K562 (cell line): Measurements from ENCODE around the gene NOSTRIN. TPM values are rescaled to one million over a fixed set of nuclear protein-coding genes. Genes with fewer than 3 reads are reported as not detected.

Experiments used
- BHLHE40 ChIP-seq: IDR thresholded peaks from 2 replicates; pipeline ENCODE4 v1.6.1; 2011; ENCODE audit warnings: low read length, improper control_type of control experiment
- BRD9 ChIP-seq: fragments of 450-650 bp; IDR thresholded peaks from 2 replicates; pipeline ENCODE4 v1.6.1; 2018; ENCODE audit warnings: low read depth; ENCODE audit not compliant: partially characterized antibody
- CBX3 ChIP-seq, 2 experiments: IDR thresholded peaks; 1 replicate in 1 of 2; 2 replicates in 1 of 2; pipeline ENCODE4 v1.6.1; 2012; ENCODE audit warnings: inconsistent platforms in 2 of 2, low read length in 2 of 2, borderline replicate concordance in 1 of 2, control low read depth in 1 of 2
- CREM ChIP-seq: IDR thresholded peaks from 2 replicates; pipeline ENCODE4 v1.6.1; 2014; ENCODE audit warnings: antibody characterized with exemption, low read depth
- ELF2 ChIP-seq: fragments of 250-450 bp; sonication (Bioruptor Pico); IDR thresholded peaks from 2 replicates; pipeline ENCODE4 v1.5.0; 2021; ENCODE audit warnings: mild to moderate bottlenecking
- HDAC2 ChIP-seq: fragments of 450-650 bp; IDR thresholded peaks from 2 replicates; pipeline ENCODE4 v1.6.1; 2016; ENCODE audit warnings: mild to moderate bottlenecking
- MAFF ChIP-seq: IDR thresholded peaks from 2 replicates; pipeline ENCODE4 v1.6.1; 2012; ENCODE audit warnings: low read length, improper control_type of control experiment
- MECOM ChIP-seq: fragments of 250-450 bp; sonication (Bioruptor Pico); IDR thresholded peaks from 2 replicates; pipeline ENCODE4 v1.8.0; 2022; ENCODE audit warnings: inconsistent platforms
- SOX6 ChIP-seq: fragments of 450-650 bp; IDR thresholded peaks from 2 replicates; pipeline ENCODE4 v1.6.1; 2014; ENCODE audit warnings: mild to moderate bottlenecking
- TEAD1 ChIP-seq, 2 experiments: fragments of 450-650 bp in 1 of 2; sonication (generic) in 1 of 2; formaldehyde crosslinking; IDR thresholded peaks; 2 replicates each; pipeline versions ENCODE4 v1.4.0 to v1.8.0; 2020 to 2022; ENCODE audit warnings: mild to moderate bottlenecking in 2 of 2, missing genetic modification reagents in 1 of 2
- TOE1 ChIP-seq, 2 experiments: fragments of 450-650 bp in 1 of 2; sonication (generic) in 1 of 2; formaldehyde crosslinking in 1 of 2; IDR thresholded peaks; 2 replicates each; pipeline versions ENCODE4 v1.7.1 to v1.8.0; 2016 to 2022; ENCODE audit warnings: borderline replicate concordance in 2 of 2, mild to moderate bottlenecking in 2 of 2, antibody characterized with exemption in 1 of 2, inconsistent platforms in 1 of 2, low read depth in 1 of 2, missing genetic modification reagents in 1 of 2, moderate library complexity in 1 of 2
- TRIM28 ChIP-seq: fragments of 450-650 bp; IDR thresholded peaks from 2 replicates; pipeline ENCODE4 v1.6.1; 2017
- ZNF24 ChIP-seq: fragments of 450-650 bp; IDR thresholded peaks from 2 replicates; pipeline ENCODE4 v1.6.1; 2016
- polyA plus RNA-seq, 8 experiments: library from polyadenylated mRNA; depleted of rRNA in 4 of 8; stranded (reverse) in 5 of 8; unstranded in 3 of 8; fragments of >200 nt; fragmentation: Nextera tagmentation in 2 of 8; fragmentation: Illumina TruSeq in 1 of 8; extraction: Ambion mirVana in 2 of 8; extraction: Trizol in 1 of 8; gene quantifications; 2 replicates each; pipeline versions ENCODE4 v1.2.1 to v1.2.3, GENCODE V29; 2011 to 2014; ENCODE audit warnings: inconsistent platforms in 1 of 8, missing spikeins in 1 of 8
- total RNA-seq, 7 experiments: library from RNA; depleted of rRNA in 6 of 7; stranded (reverse); fragments of >200 nt in 6 of 7; fragmentation: Illumina TruSeq in 2 of 7; extraction: Trizol in 2 of 7; gene quantifications; 2 replicates each; pipeline versions ENCODE4 v1.2.1 to v1.2.3, GENCODE V29; 2011 to 2021; ENCODE audit warnings: low replicate concordance in 1 of 7
- TF ChIP-seq, protein P1 (sequence below): sonication (generic); IDR thresholded peaks from 2 replicates; pipeline ENCODE4 v1.6.1; 2016
- TF ChIP-seq, protein P2 (sequence below), 3 experiments: fragments of 200-800 bp in 1 of 3; sonication (Bioruptor generic) in 1 of 3; sonication (generic) in 1 of 3; formaldehyde crosslinking in 1 of 3; IDR thresholded peaks; 2 replicates each; pipeline versions ENCODE4 v1.6.1 to v1.8.0; 2016 to 2022; ENCODE audit warnings: mild to moderate bottlenecking in 2 of 3, missing compliant biosample characterization in 2 of 3, missing genetic modification characterization in 2 of 3, missing genetic modification reagents in 1 of 3
- TF ChIP-seq, protein P3 (sequence below): sonication (generic); formaldehyde crosslinking; IDR thresholded peaks from 2 replicates; pipeline ENCODE4 v1.8.0; 2022; ENCODE audit warnings: missing genetic modification reagents, mild to moderate bottlenecking, borderline replicate concordance

The NOSTRIN gene
- total and polyA plus RNA-seq, 9 of the 15 experiments (the other 6 are each of a cell fraction or from before 2014, with no cell fraction given) = 26.7 to 82.9 (median 56.3) TPM

DNA sequence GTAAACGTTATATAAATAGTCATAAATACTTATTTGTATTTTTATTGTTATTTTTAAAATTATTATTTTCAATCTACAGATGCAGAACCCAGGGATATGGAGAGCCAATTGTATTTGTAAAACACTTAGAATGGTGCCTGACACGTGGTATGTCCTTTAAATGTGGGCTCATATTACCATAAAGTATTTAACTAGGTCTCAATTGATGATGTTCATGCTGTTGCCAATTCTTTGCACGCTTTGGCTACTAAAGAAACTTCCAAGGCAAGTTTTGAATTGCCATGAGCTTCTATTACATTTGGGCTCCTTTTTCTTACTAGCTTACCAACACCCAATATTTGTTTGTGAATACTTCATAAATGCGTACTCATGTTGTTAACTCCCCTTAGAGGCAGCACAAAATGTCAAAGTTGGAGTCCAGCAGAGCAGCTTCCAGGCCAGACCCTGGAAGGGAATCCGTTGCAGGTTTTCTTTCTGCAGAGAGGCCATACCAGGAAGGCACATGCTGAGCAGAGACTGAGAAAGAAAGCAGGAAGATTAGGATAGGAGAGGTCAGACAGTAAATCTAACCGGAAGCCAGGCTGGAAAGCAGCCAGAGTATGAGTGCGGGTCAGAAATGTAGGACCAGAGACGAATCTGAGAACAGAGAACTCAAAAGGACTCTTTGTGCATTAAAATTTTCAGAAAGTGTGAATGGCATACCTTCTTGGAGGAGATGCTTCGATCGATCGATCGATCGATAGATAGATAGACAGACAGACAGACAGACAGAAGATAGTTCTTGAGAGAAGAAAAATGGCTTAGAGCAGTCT, 4.2 kb upstream of the NOSTRIN start (continued):
- TF ChIP-seq, protein P1, sequence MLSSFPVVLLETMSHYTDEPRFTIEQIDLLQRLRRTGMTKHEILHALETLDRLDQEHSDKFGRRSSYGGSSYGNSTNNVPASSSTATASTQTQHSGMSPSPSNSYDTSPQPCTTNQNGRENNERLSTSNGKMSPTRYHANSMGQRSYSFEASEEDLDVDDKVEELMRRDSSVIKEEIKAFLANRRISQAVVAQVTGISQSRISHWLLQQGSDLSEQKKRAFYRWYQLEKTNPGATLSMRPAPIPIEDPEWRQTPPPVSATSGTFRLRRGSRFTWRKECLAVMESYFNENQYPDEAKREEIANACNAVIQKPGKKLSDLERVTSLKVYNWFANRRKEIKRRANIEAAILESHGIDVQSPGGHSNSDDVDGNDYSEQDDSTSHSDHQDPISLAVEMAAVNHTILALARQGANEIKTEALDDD = peak; percentile 52; the same call in 1 of the 2 replicates
- TF ChIP-seq ZNF24 (0 out of 2 replicates have a peak, but pooled peaks have one; percentile 17), ELF2 (CRISPR knock-in tag) (peak; percentile 42), MAFF (peak; percentile 6; the same call in 1 of the 2 replicates), SOX6 (peak; percentile 83), TEAD1 (CRISPR knock-in tag; IDR thresholded peaks at IDR 0.05) (peak in 1 of 2 experiments; percentile 50; a peak in 2 of 4 replicates), BHLHE40 (peak; percentile 93), TRIM28 (0 out of 2 replicates have a peak, but pooled peaks have one; percentile 33), HDAC2 (peak; percentile 83; the same call in 1 of the 2 replicates), BRD9 (peak; percentile 89), TOE1 (IDR thresholded peaks at IDR 0.05; ENCODE audit: borderline replicate concordance) (peak; percentile 88), TOE1 (CRISPR knock-in tag; IDR thresholded peaks at IDR 0.05; ENCODE audit: borderline replicate concordance, low read depth) (no peak), CREM (peak; percentile 38; the same call in 1 of the 2 replicates), MECOM (CRISPR knock-in tag) (peak; percentile 65), CBX3 (IDR thresholded peaks at IDR 0.05; ENCODE audit: borderline replicate concordance in 1 of 2, low read length in 2 of 2) (peak in 1 of 2 experiments; percentile 91; a peak in 2 of 3 replicates)
- TF ChIP-seq, protein P2, sequence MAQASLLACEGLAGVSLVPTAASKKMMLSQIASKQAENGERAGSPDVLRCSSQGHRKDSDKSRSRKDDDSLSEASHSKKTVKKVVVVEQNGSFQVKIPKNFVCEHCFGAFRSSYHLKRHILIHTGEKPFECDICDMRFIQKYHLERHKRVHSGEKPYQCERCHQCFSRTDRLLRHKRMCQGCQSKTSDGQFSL (CRISPR knock-in tag; IDR thresholded peaks at IDR 0.05) = no peak
- TF ChIP-seq, protein P2 (tag; IDR thresholded peaks at IDR 0.05) = peak in 1 of 2 experiments; percentile 52; a peak in 1 of 4 replicates
- TF ChIP-seq, protein P3, sequence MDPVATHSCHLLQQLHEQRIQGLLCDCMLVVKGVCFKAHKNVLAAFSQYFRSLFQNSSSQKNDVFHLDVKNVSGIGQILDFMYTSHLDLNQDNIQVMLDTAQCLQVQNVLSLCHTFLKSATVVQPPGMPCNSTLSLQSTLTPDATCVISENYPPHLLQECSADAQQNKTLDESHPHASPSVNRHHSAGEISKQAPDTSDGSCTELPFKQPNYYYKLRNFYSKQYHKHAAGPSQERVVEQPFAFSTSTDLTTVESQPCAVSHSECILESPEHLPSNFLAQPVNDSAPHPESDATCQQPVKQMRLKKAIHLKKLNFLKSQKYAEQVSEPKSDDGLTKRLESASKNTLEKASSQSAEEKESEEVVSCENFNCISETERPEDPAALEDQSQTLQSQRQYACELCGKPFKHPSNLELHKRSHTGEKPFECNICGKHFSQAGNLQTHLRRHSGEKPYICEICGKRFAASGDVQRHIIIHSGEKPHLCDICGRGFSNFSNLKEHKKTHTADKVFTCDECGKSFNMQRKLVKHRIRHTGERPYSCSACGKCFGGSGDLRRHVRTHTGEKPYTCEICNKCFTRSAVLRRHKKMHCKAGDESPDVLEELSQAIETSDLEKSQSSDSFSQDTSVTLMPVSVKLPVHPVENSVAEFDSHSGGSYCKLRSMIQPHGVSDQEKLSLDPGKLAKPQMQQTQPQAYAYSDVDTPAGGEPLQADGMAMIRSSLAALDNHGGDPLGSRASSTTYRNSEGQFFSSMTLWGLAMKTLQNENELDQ (CRISPR knock-in tag) = no peak
